ENCODE data around the gene CCNB1. TPM values are rescaled to one million over a fixed set of nuclear protein-coding genes. Genes with fewer than 3 reads are reported as not detected.

Gene CCNB1
- polyA plus RNA-seq, 5 donors = 61.8 to 168 (median 86.5) TPM

Other genes starting within 250 kb of the CCNB1 start
- 10 to 100 TPM; 72.1 to 88.7 (median 80.2) TPM for gene SLC30A5, start 73.1 kb upstream of the CCNB1 start, polyA plus RNA-seq (ENCODE audit: insufficient read depth in 1 of 5, insufficient read length in 5 of 5, low replicate concordance in 1 of 5)
- 10 to 100 TPM; 16.0 to 38.4 (median 26.1) TPM for gene CENPH, start 22.4 kb downstream of the CCNB1 start, polyA plus RNA-seq (ENCODE audit: insufficient read depth in 1 of 5, insufficient read length in 5 of 5, low replicate concordance in 1 of 5)
- 10 to 100 TPM; 33.3 to 39.8 (median 35.5) TPM for gene CDK7, start 67.7 kb downstream of the CCNB1 start, polyA plus RNA-seq (ENCODE audit: insufficient read depth in 1 of 5, insufficient read length in 5 of 5, low replicate concordance in 1 of 5)
- gene CCDC125, start 165.7 kb downstream of the CCNB1 start, polyA plus RNA-seq (ENCODE audit: insufficient read depth in 1 of 5, insufficient read length in 5 of 5, low replicate concordance in 1 of 5) = 10 to 100 TPM in 4 of 5 donors, 1 to 10 TPM in 1; 10.0 to 13.9 (median 12.3) TPM
- gene AK6, start 202.4 kb downstream of the CCNB1 start, polyA plus RNA-seq (ENCODE audit: insufficient read depth in 1 of 5, insufficient read length in 5 of 5, low replicate concordance in 1 of 5) = 10 to 100 TPM; 40.2 to 64.0 (median 59.4) TPM
- gene TAF9, start 202.4 kb downstream of the CCNB1 start, polyA plus RNA-seq (ENCODE audit: insufficient read depth in 1 of 5, insufficient read length in 5 of 5, low replicate concordance in 1 of 5) = 10 to 100 TPM; 50.6 to 66.3 (median 51.8) TPM
- 10 to 100 TPM; 31.9 to 47.3 (median 40.4) TPM for gene RAD17, start 202.7 kb downstream of the CCNB1 start, polyA plus RNA-seq (ENCODE audit: insufficient read depth in 1 of 5, insufficient read length in 5 of 5, low replicate concordance in 1 of 5)
- 10 to 100 TPM; 18.3 to 24.2 (median 19.0) TPM for gene MARVELD2, start 248.0 kb downstream of the CCNB1 start, polyA plus RNA-seq (ENCODE audit: insufficient read depth in 1 of 5, insufficient read length in 5 of 5, low replicate concordance in 1 of 5)

Measured in right lung (tissue), 5 donors.